Psoas muscle (tissue), 8 donors: ENCODE results near the gene WWOX. TPM values are rescaled to one million over a fixed set of nuclear protein-coding genes. Genes with fewer than 3 reads are reported as not detected.

ENCODE experiments used
- ATAC-seq, 4 donors: fragments of 200-7000 bp; cut with Tn5 transposase; one replicate each; pipeline ENCODE4 v1.9.1; 2020; ENCODE audit warnings: moderate library complexity in 3 of 4, mild to moderate bottlenecking in 2 of 4
- DNase-seq, 2 donors: peaks; one replicate each; pipeline ENCODE4 v3.0.0-alpha.2; 2020
- H3K27ac ChIP-seq: fragments of 200-600 bp; one replicate; pipeline ENCODE4 v1.8.0; 2022
- H3K27me3 ChIP-seq, 3 donors: fragments of 200-600 bp in 1 of 3; one replicate each; pipeline versions ENCODE4 v1.6.1 to v1.8.0; 2013 to 2022; ENCODE audit warnings: low read length in 2 of 3, mild to moderate bottlenecking in 2 of 3, moderate library complexity in 1 of 3; ENCODE audit not compliant: insufficient read depth in 3 of 3
- H3K36me3 ChIP-seq, 2 donors: fragments of 200-600 bp in 1 of 2; one replicate each; pipeline versions ENCODE4 v1.6.1 to v1.8.0; 2013 to 2022; ENCODE audit warnings: low read depth in 1 of 2, mild to moderate bottlenecking in 1 of 2, moderate library complexity in 1 of 2; ENCODE audit not compliant: insufficient read depth in 1 of 2
- H3K4me1 ChIP-seq: fragments of 200-600 bp; one replicate; pipeline ENCODE4 v1.8.0; 2022
- H3K4me3 ChIP-seq: fragments of 200-600 bp; one replicate; pipeline ENCODE4 v1.8.0; 2022; ENCODE audit warnings: mild to moderate bottlenecking
- H3K9me3 ChIP-seq: fragments of 200-600 bp; one replicate; pipeline ENCODE4 v1.8.0; 2022
- WGBS, 3 donors: extraction: QIAGEN DNeasy Blood & Tissue Kit; methylation state at CpG; one replicate each; pipeline versions ENCODE4 v1.1.6 to v1.1.7; 2013; 5-methylcytosine and 5-hydroxymethylcytosine counted together
- intact Hi-C, 2 donors: fragments of 100-400 bp; cut with DNase I; formaldehyde crosslinking; loops; one replicate each; pipeline versions ENCODE4 v1.11.0 to v1.14.2; 2022
- polyA plus RNA-seq, 3 donors: library from polyadenylated mRNA; stranded (reverse); fragments of 200-250 nt; gene quantifications; one replicate each; pipeline ENCODE4 v1.2.3, GENCODE V29; 2013
- total RNA-seq, 4 donors: library from RNA; stranded (reverse); fragmentation: NEBNext Ultra II Directional in 2 of 4; extraction: Animal tissue kit (Norgen Biotek cat#: 25700) in 2 of 4; gene quantifications; one replicate each; pipeline versions ENCODE4 v1.2.1 to v1.2.4, GENCODE V29; 2021 to 2023
- TF ChIP-seq, protein P1 (sequence below): fragments of 200-600 bp; IDR thresholded peaks from one replicate; pipeline ENCODE4 v1.8.0; 2022; ENCODE audit warnings: antibody characterized with exemption
- donor health status: healthy with polysubstance abuse.
- donor health status: DM: no; HTN: no; CAD: no; lungs with moderate emphysema.
- donor health status: Bipolar disorder and iron deficiency.
- donor health status: healthy.
- donor health status: DM: yes; HTN: yes; CAD: no.
- donor health status: DM: no; HTN: no; CAD: no.
- donor health status: DM: no; HTN: no; CAD: no.
- donor health status: DM: yes; HTN: yes; CAD: no.

WWOX gene
- total and polyA plus RNA-seq, 7 donors: 3.1 to 6.6 (median 5.0) TPM

DNA sequence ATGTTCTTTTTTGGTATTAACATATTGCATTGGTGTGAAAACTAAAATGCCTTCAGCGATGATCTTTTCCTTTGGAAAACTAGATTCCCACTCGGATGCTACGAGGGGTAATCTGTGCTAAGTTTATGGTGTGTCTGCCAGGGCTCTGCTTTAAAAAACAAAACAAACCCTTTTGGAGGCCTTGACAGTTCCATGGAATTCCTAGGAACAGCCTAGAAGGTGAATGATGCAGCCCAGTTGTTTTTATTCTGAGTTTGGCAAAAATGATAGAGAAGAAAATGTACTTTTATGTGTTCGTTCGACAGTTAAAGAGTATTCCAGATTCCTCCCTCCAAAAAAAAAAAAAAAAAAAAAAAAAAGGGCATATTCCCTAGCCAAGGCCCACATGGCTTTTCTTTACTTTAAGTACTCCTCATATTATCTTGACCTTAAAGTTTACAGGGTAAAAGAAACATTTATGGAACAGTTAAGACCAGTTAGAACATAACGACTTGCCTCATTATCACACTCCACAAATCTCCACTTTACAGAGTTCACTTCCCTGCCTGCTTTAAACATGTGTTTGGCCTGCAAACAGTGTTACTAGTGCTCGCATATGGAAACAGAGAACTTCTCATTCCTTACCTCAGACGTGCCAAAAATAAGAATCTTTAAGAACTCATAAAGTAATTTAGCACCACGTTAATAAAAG is 159.1 kb downstream of the WWOX start:
- no peaks in the 10 kb centered on the region for H3K36me3 ChIP-seq
- no peak for ATAC-seq
- H3K27ac ChIP-seq: no peak overlapping the region
- no peaks in the 10 kb centered on the region for H3K9me3 ChIP-seq
- intact Hi-C loops: no loop called here
- no peak overlapping the region for H3K4me3 ChIP-seq
- H3K27me3 ChIP-seq: no peaks in the 10 kb centered on the region
- TF ChIP-seq, protein P1, sequence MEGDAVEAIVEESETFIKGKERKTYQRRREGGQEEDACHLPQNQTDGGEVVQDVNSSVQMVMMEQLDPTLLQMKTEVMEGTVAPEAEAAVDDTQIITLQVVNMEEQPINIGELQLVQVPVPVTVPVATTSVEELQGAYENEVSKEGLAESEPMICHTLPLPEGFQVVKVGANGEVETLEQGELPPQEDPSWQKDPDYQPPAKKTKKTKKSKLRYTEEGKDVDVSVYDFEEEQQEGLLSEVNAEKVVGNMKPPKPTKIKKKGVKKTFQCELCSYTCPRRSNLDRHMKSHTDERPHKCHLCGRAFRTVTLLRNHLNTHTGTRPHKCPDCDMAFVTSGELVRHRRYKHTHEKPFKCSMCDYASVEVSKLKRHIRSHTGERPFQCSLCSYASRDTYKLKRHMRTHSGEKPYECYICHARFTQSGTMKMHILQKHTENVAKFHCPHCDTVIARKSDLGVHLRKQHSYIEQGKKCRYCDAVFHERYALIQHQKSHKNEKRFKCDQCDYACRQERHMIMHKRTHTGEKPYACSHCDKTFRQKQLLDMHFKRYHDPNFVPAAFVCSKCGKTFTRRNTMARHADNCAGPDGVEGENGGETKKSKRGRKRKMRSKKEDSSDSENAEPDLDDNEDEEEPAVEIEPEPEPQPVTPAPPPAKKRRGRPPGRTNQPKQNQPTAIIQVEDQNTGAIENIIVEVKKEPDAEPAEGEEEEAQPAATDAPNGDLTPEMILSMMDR: no peak
- no peaks in the 10 kb centered on the region for H3K4me1 ChIP-seq
- no peak for DNase-seq
- WGBS, 3 donors: 37 to 55% (median 47%) methylated on average over 9 of the region's 9 CpGs

DNA sequence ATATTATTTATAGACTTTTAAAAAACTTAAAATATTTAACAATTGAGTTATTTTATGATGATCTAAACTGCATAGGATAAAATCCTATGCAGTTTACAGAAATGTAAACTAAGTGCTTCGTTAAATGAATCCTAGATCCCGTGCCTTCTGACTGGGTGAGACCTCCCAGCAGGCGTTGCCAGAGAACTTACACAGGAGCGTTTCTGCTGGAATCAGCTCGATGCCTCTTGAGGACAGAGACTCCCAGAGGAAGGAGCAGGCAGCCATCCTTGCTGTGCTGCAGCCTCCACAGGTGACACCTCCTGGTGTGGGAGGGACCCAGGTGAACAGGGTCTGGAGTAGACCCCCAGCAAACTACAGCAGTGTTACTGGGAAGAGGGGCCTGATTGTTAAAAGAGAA is 160.4 kb downstream of the WWOX start:
- H3K27me3 ChIP-seq: no peaks in the 10 kb centered on the region
- no peak overlapping the region for H3K27ac ChIP-seq
- WGBS, 3 donors: 60 to 79% (median 67%) methylated on average over 5 of the region's 5 CpGs
- no peaks in the 10 kb centered on the region for H3K9me3 ChIP-seq
- DNase-seq (no peak), ATAC-seq (no peak)
- H3K36me3 ChIP-seq: no peaks in the 10 kb centered on the region
- intact Hi-C loops: no loop called here
- no peaks in the 10 kb centered on the region for H3K4me1 ChIP-seq
- TF ChIP-seq, protein P1: no peak
- H3K4me3 ChIP-seq: no peak overlapping the region

DNA sequence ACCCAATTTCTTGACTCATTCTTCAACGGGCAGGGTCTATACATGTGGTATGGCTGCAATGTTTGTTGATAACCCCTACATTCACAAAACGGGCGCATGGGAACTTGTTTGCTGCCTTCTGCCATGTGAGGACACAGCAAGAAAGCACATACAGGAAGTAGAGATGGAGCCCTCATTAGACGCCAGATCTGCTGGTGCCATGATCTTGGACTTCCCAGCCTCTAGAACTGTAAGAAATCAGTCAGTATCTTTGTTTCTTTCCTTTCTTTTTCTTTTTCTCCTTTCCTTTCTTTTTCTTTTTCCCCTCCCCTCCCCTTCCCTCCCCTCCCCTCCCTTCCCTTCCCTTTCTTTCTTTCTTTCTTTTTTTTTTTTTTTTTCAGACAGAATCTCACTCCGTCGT is 165.2 kb downstream of the WWOX start:
- Histone ChIP-seq H3K9me3 (no peaks in the 10 kb centered on the region), H3K36me3 (no peaks in the 10 kb centered on the region), H3K4me1 (no peaks in the 10 kb centered on the region), H3K27ac (no peak overlapping the region), H3K27me3 (no peaks in the 10 kb centered on the region), H3K4me3 (no peak overlapping the region)
- WGBS, 3 donors: 94 to 99% (median 98%) methylated on average over 6 of the region's 6 CpGs
- DNase-seq (no peak), ATAC-seq (no peak)
- intact Hi-C loops: no loop called here
- TF ChIP-seq, protein P1: no peak

DNA sequence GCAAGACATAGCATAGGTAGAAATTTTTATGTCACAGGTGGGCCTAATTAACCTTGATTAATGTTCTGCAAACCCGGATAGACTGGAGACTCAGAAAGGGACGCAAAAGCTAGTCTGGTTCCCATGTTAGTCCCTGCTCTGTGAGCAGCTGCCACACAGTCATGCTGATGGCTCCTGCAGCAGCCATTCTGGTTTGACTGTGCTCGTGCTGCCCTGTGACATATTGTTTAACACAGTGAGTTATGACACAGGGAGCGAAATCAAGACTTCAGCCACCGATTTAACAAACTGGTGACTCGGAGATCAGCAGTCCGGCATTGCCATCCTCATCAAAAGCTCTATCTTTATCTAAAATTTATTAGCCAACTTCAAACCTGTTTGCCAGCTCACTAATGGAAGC is 169.8 kb downstream of the WWOX start:
- WGBS, 3 donors: 67 to 78% (median 77%) methylated on average over 7 of the region's 7 CpGs
- TF ChIP-seq, protein P1: no peak
- H3K36me3 ChIP-seq: no peaks in the 10 kb centered on the region
- intact Hi-C loops: no loop called here
- H3K9me3 ChIP-seq: no peaks in the 10 kb centered on the region
- no peak overlapping the region for H3K4me3 ChIP-seq
- DNase-seq: no peak
- H3K27me3 ChIP-seq: no peaks in the 10 kb centered on the region
- H3K27ac ChIP-seq: no peak overlapping the region
- ATAC-seq: no peak
- H3K4me1 ChIP-seq: no peaks in the 10 kb centered on the region

DNA sequence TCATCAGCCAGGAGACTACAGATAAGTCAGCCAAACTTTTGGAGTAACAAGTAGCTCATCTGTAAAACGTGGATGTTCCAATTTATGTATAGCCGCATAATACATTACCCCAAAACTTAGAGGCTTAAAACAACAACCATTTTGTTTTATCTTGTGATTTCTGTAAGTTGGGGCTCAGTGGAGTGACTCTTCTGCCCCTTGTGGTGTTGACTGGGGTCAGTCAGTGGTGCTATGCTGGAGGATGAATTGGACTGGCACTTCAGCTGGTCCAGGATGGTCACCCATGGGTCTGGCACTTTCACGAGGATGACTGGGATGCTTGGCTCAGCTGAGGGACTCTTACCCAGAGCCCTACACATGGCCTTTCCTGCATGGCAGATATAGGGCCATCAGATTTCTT is 172.5 kb downstream of the WWOX start:
- WGBS, 3 donors: 91 to 100% (median 96%) methylated on average over 3 of the region's 3 CpGs
- intact Hi-C loops: no loop called here
- TF ChIP-seq, protein P1: no peak

More for the DNA sequence above, 172.5 kb downstream of the WWOX start:
- DNase-seq: no peak
- ATAC-seq: no peak
- H3K27ac ChIP-seq: no peak overlapping the region
- no peaks in the 10 kb centered on the region for H3K9me3 ChIP-seq
- no peaks in the 10 kb centered on the region for H3K27me3 ChIP-seq
- H3K36me3 ChIP-seq: no peaks in the 10 kb centered on the region
- no peak overlapping the region for H3K4me3 ChIP-seq
- no peaks in the 10 kb centered on the region for H3K4me1 ChIP-seq
